GM23338 (cell line): Measurements from ENCODE around the gene COL18A1. TPM values are rescaled to one million over a fixed set of nuclear protein-coding genes. Genes with fewer than 3 reads are reported as not detected.
A peak's percentile ranks its signal among the peaks of the same experiment; 100 is the strongest.

Experiments
- ATAC-seq: fragments of 200-7000 bp; cut with Tn5 transposase; 3 replicates; pipeline ENCODE4 v1.9.1; 2020
- DNase-seq: peaks from one replicate; pipeline ENCODE4 v3.0.0-alpha.2; 2015; ENCODE audit warnings: low spot score
- H2AFZ ChIP-seq: fragments of 200-600 bp; sonication (generic); 2 replicates; pipeline ENCODE4 v1.8.0; 2016; ENCODE audit warnings: antibody characterized with exemption, mild to moderate bottlenecking, moderate library complexity
- H3F3A ChIP-seq: fragments of 200-600 bp; sonication (generic); replicated peaks from 2 replicates; pipeline ENCODE4 v1.8.0; 2017; ENCODE audit warnings: antibody characterized with exemption, mixed run types, low read depth
- H3K27ac ChIP-seq: fragments of 200-600 bp; sonication (generic); 2 replicates; pipeline ENCODE4 v1.6.1; 2016; ENCODE audit warnings: low read depth
- H3K27me3 ChIP-seq: fragments of 200-600 bp; sonication (generic); 2 replicates; pipeline ENCODE4 v1.8.0; 2016; ENCODE audit warnings: mild to moderate bottlenecking, mixed run types, moderate library complexity; ENCODE audit not compliant: insufficient read depth
- H3K36me3 ChIP-seq: fragments of 200-600 bp; sonication (generic); 2 replicates; pipeline ENCODE4 v1.8.0; 2016; ENCODE audit warnings: mild to moderate bottlenecking; ENCODE audit not compliant: insufficient read depth
- H3K4me1 ChIP-seq: fragments of 200-600 bp; sonication (generic); 2 replicates; pipeline ENCODE4 v1.8.0; 2016; ENCODE audit warnings: mild to moderate bottlenecking, moderate library complexity; ENCODE audit not compliant: insufficient read depth
- H3K4me2 ChIP-seq: fragments of 200-600 bp; sonication (generic); 2 replicates; pipeline ENCODE4 v1.7.1; 2017; ENCODE audit warnings: mixed run types
- H3K4me3 ChIP-seq: fragments of 200-600 bp; sonication (generic); 2 replicates; pipeline ENCODE4 v1.6.1; 2016; ENCODE audit warnings: mixed run types
- H3K79me2 ChIP-seq: fragments of 200-600 bp; sonication (generic); replicated peaks from 2 replicates; pipeline ENCODE4 v1.8.0; 2017; ENCODE audit warnings: mild to moderate bottlenecking; ENCODE audit not compliant: insufficient read depth
- H3K9me2 ChIP-seq: fragments of 200-600 bp; sonication (generic); 2 replicates; pipeline ENCODE4 v1.8.0; 2017; ENCODE audit not compliant: insufficient read depth
- H4K20me1 ChIP-seq: fragments of 200-600 bp; sonication (generic); replicated peaks from 2 replicates; pipeline ENCODE4 v1.8.0; 2017; ENCODE audit warnings: mild to moderate bottlenecking; ENCODE audit not compliant: insufficient read depth
- H3K27ac Mint-ChIP-seq: 2 replicates; pipeline ENCODE4 v1.8.0; 2020; ENCODE audit warnings: inconsistent platforms, mild to moderate bottlenecking, moderate library complexity, mixed read lengths
- H3K27me3 Mint-ChIP-seq: 3 replicates; pipeline ENCODE4 v1.8.0; 2022; ENCODE audit warnings: low read depth, mild to moderate bottlenecking, moderate library complexity, mixed read lengths, inconsistent platforms; ENCODE audit not compliant: insufficient read depth, poor library complexity
- H3K36me3 Mint-ChIP-seq: 3 replicates; pipeline ENCODE4 v1.8.0; 2021; ENCODE audit warnings: low read depth, mild to moderate bottlenecking, inconsistent platforms, moderate library complexity, mixed read lengths
- H3K4me1 Mint-ChIP-seq: 3 replicates; pipeline ENCODE4 v1.8.0; 2020; ENCODE audit warnings: mild to moderate bottlenecking, inconsistent platforms, mixed read lengths
- H3K4me3 Mint-ChIP-seq: 3 replicates; pipeline ENCODE4 v1.8.0; 2021; ENCODE audit warnings: moderate library complexity, mild to moderate bottlenecking, inconsistent platforms, mixed read lengths
- H3K9me3 Mint-ChIP-seq: 3 replicates; pipeline ENCODE4 v1.8.0; 2020; ENCODE audit warnings: moderate library complexity, mild to moderate bottlenecking, inconsistent platforms, mixed read lengths
- CREB1 ChIP-seq: fragments of 250-450 bp; sonication (Bioruptor Pico); IDR thresholded peaks from 2 replicates; pipeline ENCODE4 v1.5.0; 2020; ENCODE audit warnings: low read depth, mild to moderate bottlenecking, moderate library complexity
- ETS1 ChIP-seq: IDR thresholded peaks from 2 replicates; pipeline ENCODE4 v1.6.1; 2016; ENCODE audit warnings: antibody characterized with exemption
- EZH2 ChIP-seq: fragments of 200-600 bp; sonication (generic); IDR thresholded peaks from one replicate; pipeline ENCODE4 v1.8.0; 2017; ENCODE audit warnings: antibody characterized with exemption, mild to moderate bottlenecking, low read depth; ENCODE audit not compliant: unreplicated experiment
- EZH2phosphoT487 ChIP-seq: fragments of 200-600 bp; sonication (generic); IDR thresholded peaks from one replicate; pipeline ENCODE4 v1.8.1; 2018; ENCODE audit warnings: antibody characterized with exemption; ENCODE audit not compliant: unreplicated experiment
- JUNB ChIP-seq: IDR thresholded peaks from one replicate; pipeline ENCODE4 v1.6.1; 2016; ENCODE audit warnings: antibody characterized with exemption; ENCODE audit not compliant: unreplicated experiment
- NANOG ChIP-seq: IDR thresholded peaks from 2 replicates; pipeline ENCODE4 v1.6.1; 2016; ENCODE audit warnings: antibody characterized with exemption, borderline replicate concordance
- POLR2AphosphoS5 ChIP-seq: IDR thresholded peaks from 2 replicates; pipeline ENCODE4 v1.6.1; 2016; ENCODE audit warnings: antibody characterized with exemption, low read depth
- REST ChIP-seq: IDR thresholded peaks from one replicate; pipeline ENCODE4 v1.6.1; 2018; ENCODE audit warnings: antibody characterized with exemption; ENCODE audit not compliant: unreplicated experiment
- STAT1 ChIP-seq: IDR thresholded peaks from one replicate; pipeline ENCODE4 v1.6.1; 2016; ENCODE audit warnings: antibody characterized with exemption; ENCODE audit not compliant: unreplicated experiment
- ZNF114 ChIP-seq: fragments of 250-450 bp; sonication (Bioruptor Pico); IDR thresholded peaks from 2 replicates; pipeline ENCODE4 v1.5.0; 2020; ENCODE audit warnings: mild to moderate bottlenecking, moderate library complexity
- ZNF331 ChIP-seq: fragments of 250-450 bp; sonication (Bioruptor Pico); IDR thresholded peaks from 2 replicates; pipeline ENCODE4 v1.5.0; 2020; ENCODE audit warnings: low read depth, mild to moderate bottlenecking, moderate library complexity
- polyA plus RNA-seq: library from polyadenylated mRNA; unstranded; fragments of >200 nt; fragmentation: Nextera tagmentation; extraction: Ambion mirVana; gene quantifications from 2 replicates; pipeline ENCODE4 v1.2.1, GENCODE V29; 2016
- total RNA-seq: library from RNA; depleted of rRNA; stranded (reverse); fragments of >200 nt; shearing (Covaris generic); gene quantifications from 2 replicates; pipeline ENCODE4 v1.2.3, GENCODE V29; 2014

COL18A1 gene
- total and polyA plus RNA-seq, 2 experiments from 2014 or later = 38.4 to 430 TPM

- Histone ChIP-seq H2AFZ (no peak overlapping the region), H3F3A (0 out of 2 replicates have a peak, but pooled peaks cover 6% of the 10 kb centered on the region), H3K27ac (0 out of 2 replicates have a peak overlapping the region, but pooled peaks have one; percentile 66), H3K4me3 (no peak overlapping the region), H3K9me2 (no peaks in the 10 kb centered on the region), H3K27me3 (no peaks in the 10 kb centered on the region), H3K36me3 (no peaks in the 10 kb centered on the region), H4K20me1 (peaks cover 69% of the 10 kb centered on the region), H3K79me2 (peaks cover 99% of the 10 kb centered on the region), H3K4me1 (peaks cover 57% of the 10 kb centered on the region), H3K4me2 (no peak overlapping the region)
- Mint-ChIP-seq H3K27ac (peak overlapping the region; percentile 75), H3K27me3 (peaks cover 22% of the 10 kb centered on the region), H3K4me3 (no peak overlapping the region; the same call in 2 of the 3 replicates), H3K4me1 (peaks cover 78% of the 10 kb centered on the region), H3K36me3 (peaks cover 11% of the 10 kb centered on the region), H3K9me3 (no peaks in the 10 kb centered on the region)
- no peak for TF ChIP-seq ZNF114 (CRISPR knock-in tag)
- TF ChIP-seq STAT1 = no peak
- no peak for TF ChIP-seq REST
- TF ChIP-seq EZH2phosphoT487 = no peak
- TF ChIP-seq CREB1 (CRISPR knock-in tag) = no peak
- TF ChIP-seq EZH2 = no peak
- no peak for TF ChIP-seq JUNB
- ATAC-seq = no peak
- DNase-seq = no peak
Observed at GRCh38 chr21:45414396-45415187, 9.6 kb downstream of the COL18A1 start.

- Mint-ChIP-seq H3K9me3 (no peaks in the 10 kb centered on the region), H3K4me1 (peaks cover 70% of the 10 kb centered on the region), H3K36me3 (peaks cover 11% of the 10 kb centered on the region), H3K27ac (peak overlapping the region; percentile 75; the same call in 1 of the 2 replicates), H3K27me3 (peaks cover 22% of the 10 kb centered on the region), H3K4me3 (no peak overlapping the region)
- no peak for ATAC-seq
- DNase-seq = no peak
- H3K79me2 ChIP-seq = peaks cover 99% of the 10 kb centered on the region
- H2AFZ ChIP-seq = no peak overlapping the region
- no peak overlapping the region; the same call in 1 of the 2 replicates for H3K4me2 ChIP-seq
- H3K36me3 ChIP-seq = no peaks in the 10 kb centered on the region
- H3K4me3 ChIP-seq = no peak overlapping the region
- peaks cover 49% of the 10 kb centered on the region for H3K4me1 ChIP-seq
- peaks cover 65% of the 10 kb centered on the region for H4K20me1 ChIP-seq
- 0 out of 2 replicates have a peak, but pooled peaks cover 6% of the 10 kb centered on the region for H3F3A ChIP-seq
- no peaks in the 10 kb centered on the region for H3K27me3 ChIP-seq
- no peaks in the 10 kb centered on the region for H3K9me2 ChIP-seq
- peak overlapping the region; percentile 13 for H3K27ac ChIP-seq
- TF ChIP-seq POLR2AphosphoS5 (no peak), ZNF331 (CRISPR knock-in tag) (no peak), REST (no peak), STAT1 (no peak), ETS1 (no peak), CREB1 (CRISPR knock-in tag) (no peak), EZH2phosphoT487 (no peak), NANOG (no peak), EZH2 (no peak), JUNB (no peak)
Observed at GRCh38 chr21:45415188-45415942, 10.4 kb downstream of the COL18A1 start.
